Transverse colon (tissue), 4 donors: ENCODE measurements around the gene PRPSAP1. TPM values are rescaled to one million over a fixed set of nuclear protein-coding genes. Genes with fewer than 3 reads are reported as not detected.
A peak's percentile ranks its signal among the peaks of the same experiment; 100 is the strongest.

ENCODE experiments used
- DNase-seq: peaks from one replicate; pipeline ENCODE4 v3.0.0-alpha.2; 2019
- H3K27ac ChIP-seq, 4 donors: fragments of 200-600 bp; sonication (generic); 2 replicates each; pipeline ENCODE4 v1.5.1; 2016 to 2018; ENCODE audit warnings: inconsistent platforms in 4 of 4
- H3K27me3 ChIP-seq: fragments of 200-600 bp; sonication (generic); 2 replicates; pipeline ENCODE4 v1.5.1; 2017; ENCODE audit warnings: inconsistent platforms
- H3K36me3 ChIP-seq, 4 donors: fragments of 200-600 bp; sonication (generic); 2 replicates each; pipeline ENCODE4 v1.5.1; 2017 to 2019; ENCODE audit warnings: inconsistent platforms in 4 of 4
- H3K4me1 ChIP-seq, 4 donors: fragments of 200-600 bp; sonication (generic); 2 replicates each; pipeline ENCODE4 v1.5.1; 2017 to 2020; ENCODE audit warnings: inconsistent platforms in 4 of 4
- H3K4me3 ChIP-seq, 4 donors: fragments of 200-600 bp; sonication (generic); 1 replicate in 1 of 4; 2 replicates in 3 of 4; pipeline versions ENCODE4 v1.5.1 to v1.6.1; 2017 to 2019; ENCODE audit warnings: inconsistent platforms in 4 of 4
- H3K9me3 ChIP-seq, 2 donors: fragments of 200-600 bp; sonication (generic); 2 replicates each; pipeline ENCODE4 v1.5.1; 2017 to 2019; ENCODE audit warnings: inconsistent platforms in 2 of 2
- EP300 ChIP-seq: sonication (generic); formaldehyde crosslinking; IDR thresholded peaks from one replicate; pipeline ENCODE4 v1.6.1; 2017; ENCODE audit warnings: antibody characterized with exemption, low read depth
- POLR2A ChIP-seq: fragments of 450-650 bp; IDR thresholded peaks from one replicate; pipeline ENCODE4 v1.6.1; 2016; ENCODE audit warnings: antibody characterized with exemption, mild to moderate bottlenecking, moderate library complexity
- POLR2AphosphoS5 ChIP-seq, 3 donors: sonication (generic); formaldehyde crosslinking; IDR thresholded peaks; one replicate each; pipeline ENCODE4 v1.6.1; 2016; ENCODE audit warnings: antibody characterized with exemption in 3 of 3
- WGBS, 2 donors: methylation state at CpG; one replicate each; pipeline ENCODE4 v1.1.5; 2018; ENCODE audit warnings: low coverage in 1 of 2; 5-methylcytosine and 5-hydroxymethylcytosine counted together
- in situ Hi-C, 4 donors: fragments of 200-750 bp; cut with MboI; loops; one replicate each; pipeline versions ENCODE4 v1.15.0 to v1.15.1; 2017; ENCODE audit warnings: low sequenced_read_pairs in 3 of 4, low pct_ligation_motif_present in 1 of 4, low pct_unique_long_range_greater_than_20kb in 1 of 4
- intact Hi-C: fragments of 100-400 bp; cut with DNase I; formaldehyde crosslinking; loops from one replicate; pipeline ENCODE4 v1.15.1; 2023; ENCODE audit warnings: low total_unique reads
- total RNA-seq, 4 donors: library from RNA; depleted of rRNA; stranded (reverse); fragments of >200 nt; gene quantifications; one replicate each; pipeline ENCODE4 v1.1.0, GENCODE V29; 2016
- TF ChIP-seq, protein P1 (sequence below), 5 experiments: fragments of 200-600 bp in 3 of 5; fragments of 450-650 bp in 2 of 5; sonication (generic) in 3 of 5; IDR thresholded peaks; 1 replicate in 2 of 5; 2 replicates in 3 of 5; pipeline ENCODE4 v1.5.1; 2016 to 2017; ENCODE audit warnings: antibody characterized with exemption in 5 of 5, inconsistent platforms in 3 of 5, mild to moderate bottlenecking in 2 of 5, moderate library complexity in 1 of 5

The PRPSAP1 gene
- total RNA-seq, 4 donors from 2014 or later, result 50.1 to 147 (median 96.7) TPM

DNA sequence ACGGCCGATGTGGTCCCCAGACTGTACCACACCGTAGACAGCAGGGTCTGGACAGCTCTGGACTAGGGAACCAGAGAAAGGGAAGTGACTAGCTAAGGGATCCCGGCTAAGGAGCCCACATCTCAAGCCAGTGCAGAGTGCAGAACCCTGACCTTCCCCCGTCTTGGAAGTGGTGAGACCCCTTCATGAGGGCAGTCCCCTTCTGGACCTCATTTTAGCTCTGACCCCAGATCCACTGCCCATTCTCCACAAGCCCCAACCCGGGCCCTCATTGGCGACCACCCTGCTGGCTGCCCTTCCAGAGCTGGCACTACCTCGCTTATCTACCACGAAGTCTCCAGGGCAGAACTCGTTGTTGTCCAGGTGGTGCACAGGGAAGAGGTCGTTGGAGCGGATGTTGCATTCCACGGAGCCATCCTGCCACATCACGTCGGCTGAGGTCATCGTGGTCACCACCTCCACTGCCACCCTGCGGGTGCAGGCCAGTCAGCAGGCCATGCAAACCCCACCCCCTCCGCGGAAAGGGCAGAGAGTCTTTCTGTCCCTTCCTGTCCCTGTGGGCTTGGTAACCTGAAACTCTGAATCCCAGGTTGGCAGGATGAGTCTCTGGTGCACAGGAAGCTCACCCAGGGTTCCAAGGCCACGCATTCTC lies 44.9 kb upstream of the PRPSAP1 start:
- TF ChIP-seq, protein P1, sequence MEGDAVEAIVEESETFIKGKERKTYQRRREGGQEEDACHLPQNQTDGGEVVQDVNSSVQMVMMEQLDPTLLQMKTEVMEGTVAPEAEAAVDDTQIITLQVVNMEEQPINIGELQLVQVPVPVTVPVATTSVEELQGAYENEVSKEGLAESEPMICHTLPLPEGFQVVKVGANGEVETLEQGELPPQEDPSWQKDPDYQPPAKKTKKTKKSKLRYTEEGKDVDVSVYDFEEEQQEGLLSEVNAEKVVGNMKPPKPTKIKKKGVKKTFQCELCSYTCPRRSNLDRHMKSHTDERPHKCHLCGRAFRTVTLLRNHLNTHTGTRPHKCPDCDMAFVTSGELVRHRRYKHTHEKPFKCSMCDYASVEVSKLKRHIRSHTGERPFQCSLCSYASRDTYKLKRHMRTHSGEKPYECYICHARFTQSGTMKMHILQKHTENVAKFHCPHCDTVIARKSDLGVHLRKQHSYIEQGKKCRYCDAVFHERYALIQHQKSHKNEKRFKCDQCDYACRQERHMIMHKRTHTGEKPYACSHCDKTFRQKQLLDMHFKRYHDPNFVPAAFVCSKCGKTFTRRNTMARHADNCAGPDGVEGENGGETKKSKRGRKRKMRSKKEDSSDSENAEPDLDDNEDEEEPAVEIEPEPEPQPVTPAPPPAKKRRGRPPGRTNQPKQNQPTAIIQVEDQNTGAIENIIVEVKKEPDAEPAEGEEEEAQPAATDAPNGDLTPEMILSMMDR (IDR thresholded peaks at IDR 0.05), result no peak
- no peak for TF ChIP-seq EP300
- TF ChIP-seq POLR2A, result no peak
- no peak for TF ChIP-seq POLR2AphosphoS5 (IDR thresholded peaks at IDR 0.05)
- in situ Hi-C loops, result loop anchor here in 3 of 4 donors (5.0 to 10.0 kb wide), 2 partner anchors 94 to 96 kb away; partner anchors contain the start of gene QRICH2 (in 1 of the 3)
- no peaks in the 10 kb centered on the region for H3K9me3 ChIP-seq
- no peaks in the 10 kb centered on the region for H3K27me3 ChIP-seq
- peaks cover 0 to 32% (median 19%) of the 10 kb centered on the region in 4 donors for H3K36me3 ChIP-seq
- no peaks in the 10 kb centered on the region for H3K4me1 ChIP-seq
- DNase-seq, result no peak
- no peak overlapping the region for H3K27ac ChIP-seq
- intact Hi-C loops, result no loop called here
- WGBS, 2 donors, result 87% methylated on average over 20 of the region's 20 CpGs; no CpG with 5 or more reads in 1 of the 2 donors
- no peak overlapping the region for H3K4me3 ChIP-seq

DNA sequence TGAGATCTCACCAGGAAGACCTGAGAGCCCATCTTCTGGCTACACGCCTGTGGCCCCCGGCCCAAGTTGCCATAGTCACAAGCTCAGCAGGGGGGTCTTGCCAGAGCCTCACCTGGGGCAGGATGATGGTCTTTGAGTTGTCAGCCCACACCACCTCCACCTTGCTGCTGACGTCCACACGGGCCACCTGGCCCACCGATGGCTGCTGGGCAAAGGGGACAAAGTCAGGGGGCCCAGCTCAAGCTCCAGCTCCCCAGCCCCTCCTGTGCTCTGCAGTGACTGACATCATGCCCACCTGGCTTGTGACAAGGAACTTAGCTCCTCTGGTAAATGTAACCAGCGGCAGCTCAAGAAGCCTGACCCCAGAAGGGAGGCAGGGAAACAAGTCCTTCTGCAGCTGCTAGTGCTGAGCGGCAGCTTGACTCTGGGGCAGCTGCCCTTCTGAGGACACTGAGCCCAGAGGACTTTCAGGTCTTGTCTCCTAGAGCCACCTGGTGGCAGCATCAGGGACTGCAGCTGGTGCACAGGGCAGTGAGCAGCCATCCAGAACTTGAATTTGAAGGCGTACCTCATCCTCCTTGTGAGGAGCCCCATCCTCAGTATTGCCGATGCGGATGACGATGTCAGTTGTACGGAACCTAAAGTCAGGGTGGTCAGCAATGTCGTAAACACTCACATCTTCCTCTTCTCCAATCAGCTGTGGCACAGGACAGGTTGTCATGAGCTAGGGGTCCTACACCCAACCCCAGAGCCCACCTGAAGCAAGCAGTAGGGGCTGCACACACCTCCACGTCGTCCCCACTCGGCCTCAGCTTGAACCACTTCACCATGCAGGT lies 44.2 kb upstream of the PRPSAP1 start:
- H3K36me3 ChIP-seq, result peaks cover 0 to 35% (median 19%) of the 10 kb centered on the region in 4 donors
- DNase-seq, result peak; percentile 91
- no peak overlapping the region for H3K4me3 ChIP-seq
- TF ChIP-seq EP300, result no peak
- TF ChIP-seq, protein P1 (IDR thresholded peaks at IDR 0.05), result peak; percentile 97 to 98 (median 98)
- TF ChIP-seq POLR2AphosphoS5 (IDR thresholded peaks at IDR 0.05), result no peak
- no peak for TF ChIP-seq POLR2A
- intact Hi-C loops (loop anchor here (2.0 kb wide), 1 partner anchor 93 kb away; no protein-coding TSS in a partner anchor), in situ Hi-C loops (loop anchor here in 3 of 4 donors (5.0 to 10.0 kb wide), 2 partner anchors 93 to 96 kb away; partner anchors contain the start of gene QRICH2 (in 1 of the 3))
- H3K27ac ChIP-seq, result no peak overlapping the region
- H3K9me3 ChIP-seq, result no peaks in the 10 kb centered on the region
- WGBS, 2 donors, result 47% methylated on average over 16 of the region's 16 CpGs; no CpG with 5 or more reads in 1 of the 2 donors
- no peaks in the 10 kb centered on the region for H3K27me3 ChIP-seq
- no peaks in the 10 kb centered on the region for H3K4me1 ChIP-seq

DNA sequence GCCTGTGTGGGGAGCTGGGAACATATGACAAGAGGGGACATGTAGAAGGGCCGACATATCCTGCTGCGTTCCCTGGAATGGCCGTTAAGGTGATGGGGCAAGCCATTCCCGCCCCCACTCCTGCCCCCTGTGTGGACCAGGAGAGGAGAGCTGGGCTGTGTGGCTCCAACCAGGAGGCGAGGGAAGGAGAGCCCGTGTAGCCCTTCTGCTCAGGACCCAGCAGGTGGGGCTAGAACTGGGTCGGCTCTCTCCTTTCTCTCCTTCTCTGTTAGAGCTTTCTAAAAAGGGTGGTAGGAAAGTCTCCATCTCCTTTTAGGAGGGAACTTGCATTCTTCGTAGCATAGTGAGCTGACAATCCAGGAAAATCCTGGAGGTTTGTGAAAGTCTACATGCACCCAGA lies 43.5 kb upstream of the PRPSAP1 start:
- intact Hi-C loops, result loop anchor here (2.0 kb wide), 1 partner anchor 92 kb away; no protein-coding TSS in a partner anchor
- in situ Hi-C loops, result loop anchor here in 3 of 4 donors (5.0 to 10.0 kb wide), 2 partner anchors 92 to 95 kb away; partner anchors contain the start of gene QRICH2 (in 1 of the 3)
- H3K4me1 ChIP-seq, result no peaks in the 10 kb centered on the region

More for the DNA sequence above, 43.5 kb upstream of the PRPSAP1 start:
- Histone ChIP-seq H3K27me3 (no peaks in the 10 kb centered on the region), H3K27ac (no peak overlapping the region), H3K36me3 (peaks cover 0 to 33% (median 19%) of the 10 kb centered on the region in 4 donors), H3K9me3 (no peaks in the 10 kb centered on the region), H3K4me3 (no peak overlapping the region)
- TF ChIP-seq, protein P1 (IDR thresholded peaks at IDR 0.05), result no peak
- TF ChIP-seq POLR2AphosphoS5 (IDR thresholded peaks at IDR 0.05), result no peak
- TF ChIP-seq POLR2A, result no peak
- no peak for TF ChIP-seq EP300
- no peak for DNase-seq
- 82% methylated on average over 8 of the region's 8 CpGs; no CpG with 5 or more reads in 1 of the 2 donors for WGBS, 2 donors
